GM23248 (cell line): ENCODE data around the gene GLCCI1. TPM values are rescaled to one million over a fixed set of nuclear protein-coding genes. Genes with fewer than 3 reads are reported as not detected.

Source experiments
- DNase-seq: peaks from one replicate; pipeline ENCODE4 v3.0.0-alpha.2; 2015
- H2AFZ ChIP-seq: fragments of 200-600 bp; sonication (generic); 2 replicates; pipeline ENCODE4 v1.6.1; 2016; ENCODE audit warnings: antibody characterized with exemption
- H3F3A ChIP-seq: fragments of 200-600 bp; sonication (generic); 2 replicates; pipeline ENCODE4 v1.6.1; 2016; ENCODE audit warnings: mild to moderate bottlenecking, antibody characterized with exemption, mixed run types; ENCODE audit not compliant: insufficient read depth
- H3K27ac ChIP-seq: fragments of 200-600 bp; sonication (generic); 2 replicates; pipeline ENCODE4 v1.5.1; 2016; ENCODE audit warnings: mild to moderate bottlenecking
- H3K27me3 ChIP-seq: fragments of 200-600 bp; sonication (generic); replicated peaks from 2 replicates; pipeline ENCODE4 v1.6.1; 2016; ENCODE audit warnings: mild to moderate bottlenecking; ENCODE audit not compliant: insufficient read depth
- H3K36me3 ChIP-seq: fragments of 200-600 bp; sonication (generic); 2 replicates; pipeline ENCODE4 v1.6.1; 2016; ENCODE audit warnings: low read depth, mild to moderate bottlenecking
- H3K4me1 ChIP-seq: fragments of 200-600 bp; sonication (generic); 2 replicates; pipeline ENCODE4 v1.6.1; 2016; ENCODE audit warnings: mild to moderate bottlenecking; ENCODE audit not compliant: insufficient read depth
- H3K4me2 ChIP-seq: fragments of 200-600 bp; sonication (generic); one replicate; pipeline ENCODE4 v1.6.1; 2016; ENCODE audit warnings: mild to moderate bottlenecking; ENCODE audit not compliant: unreplicated experiment
- H3K4me3 ChIP-seq: fragments of 200-600 bp; sonication (generic); 2 replicates; pipeline ENCODE4 v1.5.1; 2016; ENCODE audit warnings: mild to moderate bottlenecking
- H3K79me2 ChIP-seq: fragments of 200-600 bp; sonication (generic); 2 replicates; pipeline ENCODE4 v1.6.1; 2016; ENCODE audit warnings: mild to moderate bottlenecking; ENCODE audit not compliant: insufficient read depth
- H3K9ac ChIP-seq: fragments of 200-600 bp; sonication (generic); 2 replicates; pipeline ENCODE4 v1.6.1; 2016; ENCODE audit warnings: mild to moderate bottlenecking
- H3K9me2 ChIP-seq: fragments of 200-600 bp; sonication (generic); 2 replicates; pipeline ENCODE4 v1.6.1; 2016; ENCODE audit warnings: mixed run types, mild to moderate bottlenecking, moderate library complexity; ENCODE audit not compliant: insufficient read depth
- H3K9me3 ChIP-seq: fragments of 200-600 bp; sonication (generic); one replicate; pipeline ENCODE4 v1.6.1; 2017; ENCODE audit warnings: low read depth
- H4K20me1 ChIP-seq: fragments of 200-600 bp; sonication (generic); 2 replicates; pipeline ENCODE4 v1.6.0; 2016; ENCODE audit not compliant: insufficient read depth
- EZH2 ChIP-seq: fragments of 200-600 bp; sonication (generic); IDR thresholded peaks from 2 replicates; pipeline ENCODE4 v1.6.1; 2018; ENCODE audit warnings: antibody characterized with exemption, mild to moderate bottlenecking; ENCODE audit not compliant: insufficient read depth, poor library complexity, severe bottlenecking
- EZH2phosphoT487 ChIP-seq: fragments of 200-600 bp; sonication (generic); IDR thresholded peaks from 2 replicates; pipeline ENCODE4 v1.6.1; 2018; ENCODE audit warnings: antibody characterized with exemption, moderate library complexity, mild to moderate bottlenecking, low read depth; ENCODE audit not compliant: insufficient read depth
- WGBS, 2 experiments: methylation state at CpG; one replicate each; pipeline ENCODE4 v1.1.6; 2015 to 2017; ENCODE audit warnings: low lambda C conversion rate in 2 of 2, low coverage in 1 of 2; ENCODE audit errors: missing lambda C conversion rate in 2 of 2; 5-methylcytosine and 5-hydroxymethylcytosine counted together
- in situ Hi-C: fragments of 300-500 bp; cut with MboI; formaldehyde crosslinking; loops from 2 replicates; pipeline ENCODE4 v1.15.0; 2020
- polyA plus RNA-seq: library from polyadenylated mRNA; unstranded; fragments of >200 nt; fragmentation: Nextera tagmentation; extraction: Ambion mirVana; gene quantifications from 2 replicates; pipeline ENCODE4 v1.2.1, GENCODE V29; 2016
- total RNA-seq: library from RNA; depleted of rRNA; stranded (reverse); fragments of >200 nt; shearing (Covaris generic); gene quantifications from 2 replicates; pipeline ENCODE4 v1.2.3, GENCODE V29; 2014

The GLCCI1 gene
- total and polyA plus RNA-seq, 2 experiments from 2014 or later, result 2.5 to 3.0 TPM

GRCh38 chr7:8117195-8117594 lies 148.6 kb downstream of the GLCCI1 start:
- Histone ChIP-seq H3K27ac (no peak overlapping the region), H3K9me2 (no peaks in the 10 kb centered on the region), H3K4me1 (no peaks in the 10 kb centered on the region), H3K4me3 (no peak overlapping the region), H4K20me1 (no peaks in the 10 kb centered on the region), H3K79me2 (no peaks in the 10 kb centered on the region), H2AFZ (no peak overlapping the region), H3K9me3 (no peaks in the 10 kb centered on the region), H3F3A (no peaks in the 10 kb centered on the region), H3K4me2 (no peak overlapping the region), H3K36me3 (no peaks in the 10 kb centered on the region), H3K9ac (no peak overlapping the region), H3K27me3 (peaks cover 6% of the 10 kb centered on the region; the same call in 1 of the 2 replicates)
- DNase-seq, result peak; percentile 9
- 7 to 29% methylated on average over 2 of the region's 2 CpGs for WGBS, 2 experiments
- in situ Hi-C loops, result no loop called here
- TF ChIP-seq EZH2, result no peak
- no peak for TF ChIP-seq EZH2phosphoT487

- Histone ChIP-seq H3K79me2 (no peaks in the 10 kb centered on the region), H3K4me3 (no peak overlapping the region), H3K9ac (no peak overlapping the region), H2AFZ (no peak overlapping the region), H3K4me1 (no peaks in the 10 kb centered on the region), H3F3A (no peaks in the 10 kb centered on the region), H3K4me2 (no peak overlapping the region), H4K20me1 (no peaks in the 10 kb centered on the region), H3K9me2 (no peaks in the 10 kb centered on the region), H3K27ac (no peak overlapping the region), H3K27me3 (peaks cover 6% of the 10 kb centered on the region; the same call in 1 of the 2 replicates), H3K36me3 (no peaks in the 10 kb centered on the region), H3K9me3 (no peaks in the 10 kb centered on the region)
- DNase-seq, result no peak
- in situ Hi-C loops, result no loop called here
- 9 to 10% methylated on average over 8 of the region's 8 CpGs for WGBS, 2 experiments
- no peak for TF ChIP-seq EZH2phosphoT487
Measured at GRCh38 chr7:8119262-8119661, 150.7 kb downstream of the GLCCI1 start.

DNA sequence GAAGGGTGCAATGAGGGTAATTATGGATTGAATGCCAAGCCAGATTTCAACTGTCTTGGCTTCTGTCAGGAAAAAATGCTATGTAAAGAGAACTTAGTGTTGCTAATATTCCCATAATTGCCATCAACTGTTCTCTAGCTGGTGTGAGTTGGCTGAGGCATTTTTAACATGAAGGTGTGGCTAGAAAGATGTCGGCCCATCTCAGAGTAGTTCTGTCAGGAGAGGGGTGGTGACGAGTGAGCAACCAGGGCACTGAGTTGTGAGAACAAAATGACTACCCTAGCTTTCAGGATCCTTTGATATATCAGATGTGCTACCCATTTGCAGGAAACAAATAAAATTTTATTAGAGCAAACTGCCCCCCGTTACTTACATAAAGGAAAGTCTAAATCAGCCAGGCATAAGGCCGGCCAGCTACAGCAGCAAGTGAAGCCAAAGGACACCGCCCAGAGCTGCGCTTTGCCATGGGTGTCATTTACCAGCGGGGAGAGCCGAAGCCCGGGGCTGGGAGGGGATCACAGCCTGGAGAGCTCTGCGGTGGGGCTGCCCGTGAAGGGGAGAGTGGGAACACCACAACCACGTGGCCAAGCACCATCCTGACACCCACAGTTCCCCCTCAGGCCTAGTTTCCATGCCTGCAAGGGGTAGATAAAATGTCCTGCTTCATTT lies 151.9 kb downstream of the GLCCI1 start:
- H3K9me3 ChIP-seq, result no peaks in the 10 kb centered on the region
- TF ChIP-seq EZH2phosphoT487 (no peak), EZH2 (no peak)
- H2AFZ ChIP-seq, result no peak overlapping the region
- H3F3A ChIP-seq, result no peaks in the 10 kb centered on the region
- H3K4me1 ChIP-seq, result no peaks in the 10 kb centered on the region
- no peak overlapping the region for H3K9ac ChIP-seq
- no peaks in the 10 kb centered on the region for H3K79me2 ChIP-seq
- peak; percentile 8 for DNase-seq
- H3K9me2 ChIP-seq, result no peaks in the 10 kb centered on the region
- no peaks in the 10 kb centered on the region for H4K20me1 ChIP-seq
- no peak overlapping the region for H3K4me3 ChIP-seq
- 36 to 44% methylated on average over 12 of the region's 12 CpGs for WGBS, 2 experiments
- no peak overlapping the region for H3K27ac ChIP-seq
- H3K4me2 ChIP-seq, result no peak overlapping the region
- H3K27me3 ChIP-seq, result peaks cover 6% of the 10 kb centered on the region; the same call in 1 of the 2 replicates
- H3K36me3 ChIP-seq, result no peaks in the 10 kb centered on the region
- in situ Hi-C loops, result no loop called here

GRCh38 chr7:8121243-8121642 lies 152.6 kb downstream of the GLCCI1 start:
- Histone ChIP-seq H3K36me3 (no peaks in the 10 kb centered on the region), H3K4me1 (no peaks in the 10 kb centered on the region), H3K79me2 (no peaks in the 10 kb centered on the region), H2AFZ (no peak overlapping the region), H3K4me2 (no peak overlapping the region), H3K9ac (no peak overlapping the region), H4K20me1 (no peaks in the 10 kb centered on the region), H3K27ac (no peak overlapping the region), H3K9me2 (no peaks in the 10 kb centered on the region), H3K9me3 (no peaks in the 10 kb centered on the region), H3K4me3 (no peak overlapping the region), H3F3A (no peaks in the 10 kb centered on the region), H3K27me3 (peaks cover 6% of the 10 kb centered on the region; the same call in 1 of the 2 replicates)
- no peak for TF ChIP-seq EZH2phosphoT487
- TF ChIP-seq EZH2, result no peak
- peak; percentile 4 for DNase-seq
- in situ Hi-C loops, result no loop called here
- WGBS, 2 experiments, result 24 to 36% methylated on average over 3 of the region's 3 CpGs
